HG03064 (cell line): ENCODE measurements around the gene EPB41L4B.

ENCODE experiments used
- ATAC-seq: cut with Tn5 transposase; IDR thresholded peaks from one replicate; pipeline ENCODE4 v1.9.1; 2021; ENCODE audit warnings: low read depth; ENCODE audit not compliant: unreplicated experiment

Gene EPB41L4B

DNA sequence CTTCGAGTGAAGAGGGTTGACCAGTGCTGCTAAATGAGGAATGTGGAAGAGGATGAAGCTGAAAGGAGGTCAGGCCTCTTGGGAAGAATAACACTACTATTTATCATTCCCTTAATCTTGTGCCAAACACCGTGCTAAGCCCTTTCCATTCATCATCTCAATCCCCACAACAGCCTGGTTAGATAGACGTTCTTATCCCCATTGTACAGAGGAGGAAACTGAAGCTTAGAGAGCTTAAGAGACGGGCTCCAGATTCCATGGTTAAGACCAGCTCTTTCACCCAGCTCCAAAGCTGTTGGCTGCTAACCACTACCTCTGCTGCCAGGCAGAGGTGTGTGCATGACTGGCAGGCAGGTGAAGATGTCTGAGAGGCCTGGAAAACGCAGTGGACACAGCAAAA is 868 bp upstream of the EPB41L4B start:
- ATAC-seq: no peak

DNA sequence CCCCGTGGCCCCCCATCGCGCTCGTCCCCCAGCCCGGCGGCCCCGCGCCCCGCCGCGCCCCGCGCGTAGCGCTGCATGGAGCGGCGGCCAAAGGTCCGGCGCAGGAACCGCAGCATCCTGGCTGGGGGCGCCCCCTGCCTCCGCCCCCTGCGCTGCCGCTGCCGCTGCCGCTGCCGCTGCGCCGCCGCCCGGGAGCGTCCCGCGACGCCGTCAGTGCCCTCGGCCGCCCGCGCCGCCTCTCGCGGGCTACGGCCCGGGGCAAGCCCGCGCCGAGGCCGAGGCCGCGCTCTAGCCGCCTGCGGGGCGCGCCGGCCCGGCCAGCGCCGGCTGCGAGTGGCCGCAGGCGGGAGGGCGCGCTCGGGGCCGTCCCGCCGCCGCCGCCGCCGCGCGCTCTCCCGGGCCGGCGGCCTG is 523 bp downstream of the EPB41L4B start:
- ATAC-seq: peak; percentile 30

DNA sequence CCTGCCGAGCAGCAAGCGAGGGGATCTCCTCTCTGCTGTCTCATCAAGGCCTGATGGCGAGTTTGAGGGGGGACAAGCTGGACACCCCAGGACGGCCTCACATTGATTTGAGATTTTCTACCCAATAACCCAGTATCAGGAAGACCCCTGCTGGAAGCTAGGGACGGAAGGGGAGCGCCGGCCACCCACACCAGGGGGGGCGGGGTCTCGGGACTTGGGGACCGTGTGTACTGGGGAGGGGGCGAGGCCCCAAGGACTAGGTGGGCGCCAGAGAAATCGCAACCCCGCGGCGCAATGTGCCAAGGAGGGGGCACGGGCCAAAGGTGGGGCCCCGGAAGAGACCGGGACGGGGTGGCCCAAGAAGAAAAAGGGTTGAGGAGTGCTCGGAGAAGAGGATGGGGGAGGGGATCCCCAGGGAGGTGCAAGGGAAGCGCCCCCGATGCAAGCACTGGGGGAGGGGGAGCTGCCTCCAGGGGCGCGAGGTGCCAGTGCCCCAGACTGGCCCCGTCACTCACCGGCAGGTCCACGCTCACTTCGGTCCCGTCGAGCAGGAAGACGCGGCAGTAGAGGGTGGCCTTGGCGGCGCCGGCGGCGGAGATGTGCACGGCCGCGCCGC is 1.1 kb downstream of the EPB41L4B start:
- ATAC-seq: no peak

DNA sequence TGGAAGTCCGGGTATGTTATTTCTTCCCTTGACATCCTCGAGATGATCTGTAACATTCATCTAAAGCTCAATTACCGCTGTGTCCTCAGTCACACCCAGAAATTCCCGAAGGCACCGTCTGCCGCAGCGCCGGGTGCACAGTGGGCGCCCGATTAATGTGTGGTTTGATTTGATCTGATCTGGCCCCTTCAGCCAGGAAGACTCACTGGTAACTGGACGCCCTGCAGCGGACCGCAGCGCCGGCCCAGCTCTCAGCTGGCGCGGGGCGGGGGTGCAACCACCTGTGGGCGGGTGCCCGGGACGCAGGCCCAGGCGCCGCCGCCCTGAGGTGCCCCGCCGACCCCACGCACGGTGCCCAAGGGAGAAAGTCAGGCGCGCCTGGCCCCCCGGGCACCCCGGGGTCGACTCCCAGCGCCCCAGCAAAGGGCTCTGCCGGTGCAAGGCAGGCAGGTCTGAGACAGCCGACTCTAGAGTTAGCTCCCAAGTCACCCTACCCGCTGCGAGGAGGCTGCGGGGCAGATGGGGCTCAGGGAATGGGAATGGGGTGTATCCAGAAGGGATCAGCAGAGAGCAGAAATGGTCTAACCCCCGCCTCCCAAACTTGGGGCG is 1.7 kb downstream of the EPB41L4B start:
- ATAC-seq: no peak

DNA sequence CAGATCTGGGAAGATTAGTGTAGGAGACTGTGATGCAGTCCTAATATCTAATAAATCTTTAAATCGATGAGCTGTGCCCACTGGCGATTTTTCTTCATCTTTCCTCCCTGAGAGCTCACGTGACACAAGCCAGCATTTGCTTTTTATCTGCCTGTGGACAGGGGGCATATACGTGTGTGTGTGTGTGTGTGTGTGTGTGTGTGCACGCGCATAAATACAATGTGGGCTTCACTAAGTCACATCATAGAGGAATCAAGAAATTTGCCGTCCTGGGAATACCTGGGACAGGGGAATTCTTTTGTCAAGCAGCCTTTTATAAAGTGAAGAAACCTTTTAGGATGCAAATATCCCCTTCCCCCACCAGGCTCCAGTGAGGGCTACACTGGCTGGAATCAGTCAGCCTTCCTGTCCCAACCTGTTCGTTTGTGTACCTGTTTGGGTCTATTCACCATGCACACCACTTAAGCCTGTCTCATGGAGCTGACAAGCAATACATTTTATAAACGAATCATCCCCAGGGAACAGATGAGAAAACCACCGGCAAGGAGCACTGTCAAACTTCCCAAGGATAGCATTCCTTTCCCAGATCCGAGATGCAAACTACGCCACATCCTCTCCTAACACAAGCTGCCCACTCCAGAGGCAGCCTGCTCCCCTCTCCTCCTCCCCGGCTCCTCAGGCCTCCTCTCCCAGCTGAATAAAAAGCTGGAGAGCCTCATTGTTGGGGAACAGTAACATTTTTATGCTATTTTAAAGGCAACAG is 2.7 kb downstream of the EPB41L4B start:
- no peak for ATAC-seq

DNA sequence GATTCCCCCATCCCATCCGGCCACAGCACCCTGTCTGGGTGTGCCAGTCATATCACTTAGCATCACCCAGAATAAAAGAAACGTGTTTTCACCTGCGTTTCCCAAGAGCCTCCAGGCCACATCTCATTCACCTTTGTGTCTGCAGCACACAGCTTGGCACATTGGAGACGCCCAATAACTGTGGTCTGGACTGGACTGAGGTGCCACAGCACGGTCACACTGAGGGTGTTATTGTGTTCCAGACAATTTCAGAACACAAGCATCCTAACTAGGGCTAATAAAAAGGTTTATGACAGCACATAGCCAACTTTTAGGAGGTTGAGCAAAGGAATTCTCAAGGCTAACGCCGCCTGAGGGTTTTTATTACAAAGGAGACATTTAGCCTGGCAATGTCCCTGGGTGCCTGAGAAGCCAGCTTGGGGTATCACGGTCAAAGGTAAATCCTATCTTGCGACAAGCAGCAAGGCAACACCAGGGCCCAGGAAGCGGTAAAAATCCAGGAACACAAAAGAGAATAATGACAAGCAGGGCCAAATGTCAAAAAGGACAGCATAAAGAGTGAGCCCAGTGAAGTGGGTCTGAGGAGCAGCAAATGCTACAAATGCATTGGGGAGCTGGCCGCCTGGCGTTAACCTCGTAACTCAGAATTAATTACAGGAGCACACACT is 3.4 kb downstream of the EPB41L4B start:
- no peak for ATAC-seq

DNA sequence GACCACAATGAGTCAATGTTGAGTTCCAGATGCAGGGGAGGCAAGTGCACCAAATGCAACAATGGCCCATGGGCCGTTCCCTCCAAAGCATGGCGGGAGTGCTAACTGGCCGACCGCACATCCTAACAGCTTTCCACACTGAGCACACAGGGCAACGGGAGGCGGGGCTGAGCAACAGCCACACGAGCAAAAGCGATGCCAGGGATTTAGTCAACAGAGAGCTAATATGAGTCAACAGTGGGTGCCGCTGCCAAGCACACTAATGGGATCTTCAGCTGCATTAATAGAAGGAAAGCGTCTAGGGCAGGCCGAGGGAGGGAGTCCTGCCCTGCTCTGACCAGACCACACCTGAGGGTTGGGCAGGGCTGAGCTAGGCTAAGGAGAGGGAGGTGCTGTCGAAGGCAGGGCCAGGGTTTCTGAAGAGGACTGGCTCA is 4.6 kb downstream of the EPB41L4B start:
- ATAC-seq: no peak

DNA sequence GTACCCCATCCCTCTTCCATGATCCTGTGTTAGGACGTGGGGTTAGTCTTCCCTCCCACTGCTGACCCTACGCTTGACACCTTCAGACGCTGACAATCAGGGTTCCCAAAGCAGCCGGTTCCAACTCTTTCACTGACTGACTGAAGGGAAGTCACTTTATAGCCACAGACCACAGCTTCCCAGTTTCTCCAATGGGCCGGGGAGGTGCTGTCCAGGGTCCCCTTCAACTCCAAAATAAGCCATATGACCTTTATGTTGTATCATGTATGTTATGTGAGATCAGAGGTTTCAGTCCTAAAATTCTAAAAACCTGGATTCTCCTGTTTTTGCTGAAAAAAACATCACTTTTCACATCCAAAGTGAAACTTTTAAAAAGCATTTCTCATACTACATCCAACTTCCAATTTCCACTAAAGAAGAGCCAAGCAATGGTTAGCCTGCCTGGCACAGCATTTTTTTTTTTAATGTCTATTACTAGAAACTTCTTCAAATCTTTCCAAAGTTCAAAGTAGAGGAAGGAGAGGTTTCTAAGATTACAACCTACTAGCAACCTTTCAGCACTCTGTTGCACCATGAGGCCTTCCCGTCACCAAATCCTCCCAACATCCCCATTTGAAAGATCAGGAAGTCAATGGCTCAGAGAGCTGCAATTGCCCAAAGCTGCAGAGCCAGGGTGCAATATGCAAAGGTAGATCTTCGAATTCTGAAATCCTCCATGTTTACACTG is 5.2 kb downstream of the EPB41L4B start:
- ATAC-seq: no peak

DNA sequence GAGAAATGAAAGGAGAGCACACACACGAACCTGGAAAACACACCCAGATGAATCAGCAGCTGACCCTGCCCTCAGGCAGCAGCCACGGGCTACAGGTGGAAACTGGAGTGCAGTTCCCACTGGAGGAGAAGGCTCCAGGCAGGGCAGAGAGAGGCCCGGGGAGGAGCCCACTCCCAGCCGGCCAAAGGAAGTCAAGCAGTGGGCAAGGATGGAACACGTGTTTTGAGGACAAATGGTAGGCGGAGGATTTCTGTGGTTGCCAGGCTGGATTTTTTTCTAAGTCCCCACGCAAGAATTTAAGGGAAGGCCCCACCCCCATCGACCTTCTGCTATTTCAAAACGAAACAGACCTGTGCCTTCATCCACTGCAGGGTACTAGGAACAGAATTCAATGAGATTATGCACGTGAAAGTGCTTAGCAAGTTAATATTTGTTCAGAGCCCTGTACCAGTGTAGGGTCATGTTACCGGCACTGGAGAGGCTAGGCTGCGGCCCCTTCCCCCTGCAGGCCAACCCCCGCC is 6.8 kb downstream of the EPB41L4B start:
- no peak for ATAC-seq

DNA sequence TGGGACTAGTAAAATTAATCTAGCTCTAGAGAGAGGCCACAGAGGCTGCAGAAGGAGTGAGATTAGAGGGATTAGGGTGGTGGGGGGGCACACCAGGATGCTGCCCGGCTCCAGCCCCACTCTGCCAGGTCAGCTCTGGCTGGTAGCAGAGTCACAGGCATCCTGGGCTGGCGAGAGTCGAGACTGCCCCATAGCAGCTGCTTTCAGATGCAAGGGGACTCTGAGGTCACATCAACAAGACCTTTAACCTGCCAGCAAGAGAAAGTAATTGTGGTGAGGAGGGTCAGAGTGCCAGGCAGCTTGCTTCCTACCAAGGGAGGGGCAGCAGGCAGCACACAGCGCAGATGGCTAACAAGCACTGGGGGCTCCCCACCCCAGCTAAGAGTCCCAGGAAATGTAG is 7.5 kb downstream of the EPB41L4B start:
- ATAC-seq: no peak

DNA sequence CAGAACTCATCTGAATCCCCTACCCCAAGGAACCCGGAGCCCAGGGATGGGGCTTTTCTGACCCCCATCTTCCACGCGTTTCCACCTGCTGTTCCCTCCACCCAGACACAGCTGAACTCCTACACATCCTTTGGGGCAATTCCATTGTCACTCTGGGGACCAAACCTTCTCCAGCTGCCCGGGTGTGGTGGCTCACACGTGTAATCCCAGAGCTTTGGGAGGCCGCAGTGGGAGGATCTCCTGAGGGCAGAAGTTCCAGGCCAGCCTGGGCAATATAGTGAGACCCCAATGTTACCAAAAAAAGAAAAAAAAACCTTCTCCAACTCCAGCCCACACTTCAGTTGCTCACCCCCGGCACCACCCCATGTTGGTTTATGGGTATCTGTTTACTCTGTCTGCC is 8.1 kb downstream of the EPB41L4B start:
- ATAC-seq: no peak

DNA sequence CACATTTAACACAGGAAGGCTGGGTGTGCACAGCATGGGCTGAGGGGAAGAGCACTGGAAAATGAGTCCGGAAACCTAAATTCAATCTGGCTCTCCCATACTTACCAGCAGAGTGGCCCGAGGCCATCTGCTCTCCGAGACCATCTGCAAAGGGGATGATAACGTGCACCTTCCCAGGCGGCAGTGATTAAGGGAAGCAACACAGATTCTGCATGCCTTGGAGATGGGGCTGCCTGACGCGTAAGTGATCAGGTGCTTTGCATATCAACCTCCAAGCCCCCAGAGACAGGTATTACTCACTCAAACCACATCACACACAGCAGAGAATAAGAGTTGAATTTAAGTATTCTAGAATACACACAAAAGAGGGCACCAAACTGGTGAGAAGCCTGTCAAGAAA is 9.1 kb downstream of the EPB41L4B start:
- ATAC-seq: no peak

DNA sequence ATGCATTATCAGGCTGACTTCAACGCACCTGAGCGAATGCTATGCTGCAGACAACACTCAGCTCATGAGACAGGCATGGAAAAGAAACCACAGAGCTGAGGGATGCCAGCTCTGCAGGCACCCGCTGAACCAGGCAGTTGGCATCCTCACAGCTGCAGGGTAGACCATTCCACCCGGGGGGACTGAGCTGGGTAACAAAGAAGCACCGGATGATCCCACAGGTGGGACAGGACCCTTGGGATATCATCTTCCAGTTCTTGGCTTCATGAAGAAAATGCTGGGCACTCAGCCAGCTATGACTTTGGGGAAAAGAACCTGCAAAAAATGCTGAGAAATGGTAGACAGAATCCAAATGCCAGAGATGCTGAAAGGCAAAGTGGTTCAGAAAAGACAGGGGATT is 9.6 kb downstream of the EPB41L4B start:
- ATAC-seq: no peak

DNA sequence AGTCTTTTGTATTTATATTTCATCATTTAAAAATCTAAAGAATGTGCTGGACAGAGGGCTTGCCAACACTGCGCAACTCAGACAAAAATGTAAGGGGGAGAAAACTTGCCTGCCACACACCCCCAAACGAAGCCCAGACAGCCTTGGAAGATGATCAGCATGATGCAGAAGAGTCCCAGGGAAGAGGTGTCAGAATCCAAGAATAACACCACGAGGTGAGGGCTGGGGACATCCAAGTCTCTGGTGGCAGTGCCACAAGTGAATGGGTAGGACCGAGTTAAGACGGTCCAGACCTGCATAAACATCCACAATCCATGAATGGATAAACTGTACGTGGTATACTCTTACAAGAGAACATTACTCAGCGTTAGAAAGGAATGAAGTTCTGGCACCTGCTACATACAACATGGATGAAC is 10.4 kb downstream of the EPB41L4B start:
- ATAC-seq: no peak

DNA sequence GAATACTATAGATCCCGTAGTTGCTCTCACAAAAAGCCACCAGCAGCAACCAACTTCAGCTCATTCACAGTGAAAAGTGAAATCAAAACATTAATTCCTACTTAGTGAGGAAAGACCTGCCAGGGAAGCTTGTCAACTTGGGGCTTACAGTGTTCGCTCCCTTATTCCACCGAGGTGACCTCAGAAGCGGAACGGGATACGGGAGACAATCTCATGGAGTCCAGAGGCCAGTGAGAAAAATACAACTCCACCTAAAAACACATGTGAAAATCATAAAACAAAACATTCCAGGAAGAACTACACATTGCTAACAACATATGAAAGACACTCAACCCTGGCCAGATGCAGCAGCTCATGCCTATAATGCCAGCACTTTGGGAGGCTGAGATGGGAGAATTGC is 11.6 kb downstream of the EPB41L4B start:
- no peak for ATAC-seq

DNA sequence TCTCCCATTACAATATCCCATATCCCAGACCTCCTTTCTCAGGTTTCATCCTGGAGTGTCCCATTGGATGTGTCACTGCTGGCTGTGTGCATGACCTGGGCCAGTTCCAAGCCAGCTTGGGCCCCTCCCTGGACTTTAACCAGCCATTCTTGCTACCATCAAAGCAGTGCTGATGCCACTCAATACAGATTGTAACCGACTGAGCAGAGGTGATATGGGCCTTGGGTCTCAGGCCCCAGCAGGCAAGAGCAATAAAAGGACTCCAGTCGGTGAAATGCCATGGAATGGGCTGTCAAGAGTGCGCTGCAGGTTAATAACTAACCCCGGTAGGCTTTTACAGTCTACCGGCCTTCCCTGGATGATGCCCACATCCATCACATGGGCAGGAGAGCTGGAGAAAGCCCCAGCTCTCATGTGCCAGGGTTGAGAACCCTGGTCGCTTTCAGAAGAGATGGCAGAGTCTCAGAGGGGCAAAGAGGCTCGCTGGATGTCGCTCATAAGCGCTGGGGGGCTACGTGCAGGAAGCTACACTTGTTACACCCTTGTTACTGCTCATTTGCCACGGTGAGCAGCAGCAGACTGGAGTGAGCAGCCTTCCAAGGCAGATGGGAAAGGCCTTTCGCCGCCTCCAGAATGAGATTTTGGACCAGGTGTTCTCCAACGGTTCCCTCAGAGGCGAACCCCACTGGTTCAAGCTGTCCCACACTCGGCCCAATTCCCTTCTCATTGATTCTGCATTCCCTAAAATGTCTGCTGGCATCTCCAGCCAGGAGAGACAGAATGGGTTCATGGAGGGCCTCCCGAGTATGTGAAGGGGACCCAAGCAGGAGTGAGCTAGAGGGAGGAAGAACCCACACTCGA is 13.2 kb downstream of the EPB41L4B start:
- no peak for ATAC-seq

DNA sequence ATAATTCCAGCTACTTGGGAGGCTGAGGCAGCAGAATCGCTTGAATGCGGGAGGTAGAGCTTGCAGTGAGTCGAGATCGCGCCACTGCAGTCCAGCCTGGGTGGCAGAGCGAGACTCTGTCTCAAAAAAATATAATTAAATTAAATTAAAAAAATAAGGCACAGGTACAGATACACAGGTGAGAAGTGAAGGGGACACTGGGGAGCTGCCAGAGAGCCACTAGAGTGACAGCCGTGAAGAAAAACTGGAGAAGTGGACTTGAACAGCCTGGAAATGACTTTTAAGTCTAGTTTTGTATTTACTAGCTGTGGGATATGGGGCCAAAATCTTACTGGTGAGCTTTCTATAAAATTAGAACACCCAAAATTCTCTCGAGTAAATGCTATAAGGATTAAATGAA is 15.1 kb downstream of the EPB41L4B start:
- no peak for ATAC-seq

DNA sequence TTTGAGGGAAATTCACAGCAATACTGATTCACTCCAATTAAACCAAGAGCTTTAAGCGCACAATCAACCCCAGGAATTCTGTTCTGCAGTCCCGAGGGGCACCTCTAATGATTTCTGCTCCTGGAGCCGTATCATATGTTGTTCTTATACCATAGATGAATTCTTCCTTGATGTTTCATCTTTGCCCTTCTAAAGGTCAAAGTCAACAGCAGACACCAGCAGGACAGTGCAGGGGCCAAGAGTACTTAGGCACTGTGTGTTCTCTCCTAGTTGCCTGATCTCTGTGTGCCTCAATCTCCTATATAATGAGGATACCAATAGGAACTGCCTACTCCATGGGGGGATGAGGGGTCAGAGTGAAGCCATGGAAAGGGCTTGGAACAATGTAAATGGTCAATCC is 16.5 kb downstream of the EPB41L4B start:
- ATAC-seq: no peak

DNA sequence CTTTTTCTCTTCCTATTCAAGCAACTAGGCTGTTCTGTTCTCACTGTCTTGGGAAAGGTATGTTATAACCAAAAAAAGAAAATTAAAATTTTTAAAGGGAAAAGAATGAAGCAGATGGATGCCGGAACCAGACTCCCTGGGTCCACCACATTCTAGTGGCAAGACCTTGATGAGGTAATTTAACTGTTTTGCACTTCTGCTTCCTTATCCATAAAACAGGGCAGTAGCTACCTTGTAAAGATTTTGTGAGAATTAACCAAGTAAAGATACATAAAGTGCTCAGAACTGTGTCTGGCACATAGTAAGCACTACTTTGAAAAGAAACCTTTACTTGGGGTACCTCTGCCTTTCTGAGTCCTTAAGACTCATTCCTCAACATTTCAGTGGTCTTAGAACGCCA is 17.0 kb downstream of the EPB41L4B start:
- no peak for ATAC-seq

DNA sequence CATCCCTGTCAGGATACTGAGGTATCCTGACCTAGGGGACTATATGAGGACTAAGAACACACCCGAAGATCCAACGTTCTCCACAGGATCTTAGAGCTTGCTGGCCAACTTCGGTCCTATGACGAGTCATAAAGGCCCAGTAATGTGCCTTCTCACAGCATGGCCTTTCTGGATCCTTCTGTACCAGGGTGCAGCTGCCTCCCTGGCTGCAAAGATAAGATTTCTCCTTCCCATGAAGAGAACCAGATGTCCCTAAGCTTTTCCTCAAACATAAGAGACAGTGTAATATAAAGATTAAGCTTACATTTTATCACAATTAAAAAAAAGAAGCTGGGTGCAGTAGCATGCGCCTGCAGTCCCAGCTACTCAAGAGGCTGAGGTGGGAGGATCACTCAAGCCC is 18.3 kb downstream of the EPB41L4B start:
- no peak for ATAC-seq
